K562 (cell line): Measurements from ENCODE around the gene ALKBH2. TPM values are rescaled to one million over a fixed set of nuclear protein-coding genes. Genes with fewer than 3 reads are reported as not detected.

ENCODE experiments used
- BDP1 ChIP-seq: IDR thresholded peaks from 3 replicates; pipeline ENCODE4 v1.6.1; 2011; ENCODE audit not compliant: insufficient read length, insufficient read depth
- CBX5 ChIP-seq: IDR thresholded peaks from 2 replicates; pipeline ENCODE4 v1.6.1; 2014; ENCODE audit warnings: low read depth, borderline replicate concordance
- DMBX1 ChIP-seq: fragments of 250-450 bp; sonication (Bioruptor Pico); IDR thresholded peaks from 2 replicates; pipeline ENCODE4 v1.8.0; 2022; ENCODE audit warnings: inconsistent platforms, mild to moderate bottlenecking, moderate library complexity, borderline replicate concordance
- GTF2E2 ChIP-seq: fragments of 200-800 bp; sonication (Bioruptor generic); IDR thresholded peaks from 2 replicates; pipeline ENCODE4 v1.6.1; 2016; ENCODE audit warnings: missing genetic modification characterization, missing compliant biosample characterization
- HDAC6 ChIP-seq: IDR thresholded peaks from 2 replicates; pipeline ENCODE4 v1.6.1; 2012; ENCODE audit warnings: low read depth, mild to moderate bottlenecking, control low read depth, inconsistent platforms, low read length, moderate library complexity
- OTX1 ChIP-seq: fragments of 450-650 bp; formaldehyde crosslinking; IDR thresholded peaks from 2 replicates; pipeline ENCODE4 v1.4.0; 2022; ENCODE audit warnings: mild to moderate bottlenecking
- RFX5 ChIP-seq: IDR thresholded peaks from 2 replicates; pipeline ENCODE4 v1.6.1; 2011; ENCODE audit warnings: low read depth, mild to moderate bottlenecking, improper control_type of control experiment, low read length
- ZKSCAN1 ChIP-seq: fragments of 150-350 bp; IDR thresholded peaks from 2 replicates; pipeline ENCODE4 v1.6.1; 2016; ENCODE audit warnings: low read depth, low read length
- ZNF23 ChIP-seq: fragments of 250-450 bp; sonication (Bioruptor Pico); IDR thresholded peaks from 2 replicates; pipeline ENCODE4 v1.4.0; 2020; ENCODE audit warnings: mild to moderate bottlenecking
- polyA plus RNA-seq, 8 experiments: library from polyadenylated mRNA; depleted of rRNA in 4 of 8; stranded (reverse) in 5 of 8; unstranded in 3 of 8; fragments of >200 nt; fragmentation: Nextera tagmentation in 2 of 8; fragmentation: Illumina TruSeq in 1 of 8; extraction: Ambion mirVana in 2 of 8; extraction: Trizol in 1 of 8; gene quantifications; 2 replicates each; pipeline versions ENCODE4 v1.2.1 to v1.2.3, GENCODE V29; 2011 to 2014; ENCODE audit warnings: inconsistent platforms in 1 of 8, missing spikeins in 1 of 8
- total RNA-seq, 7 experiments: library from RNA; depleted of rRNA in 6 of 7; stranded (reverse); fragments of >200 nt in 6 of 7; fragmentation: Illumina TruSeq in 2 of 7; extraction: Trizol in 2 of 7; gene quantifications; 2 replicates each; pipeline versions ENCODE4 v1.2.1 to v1.2.3, GENCODE V29; 2011 to 2021; ENCODE audit warnings: low replicate concordance in 1 of 7
- TF ChIP-seq, protein P1 (sequence below): conservative IDR thresholded peaks from 2 replicates; pipeline ENCODE4 v1.6.1; 2011; ENCODE audit warnings: low read depth, mild to moderate bottlenecking, low read length; ENCODE audit not compliant: control insufficient read depth
- TF ChIP-seq, protein P2 (sequence below): fragments of 450-650 bp; IDR thresholded peaks from 2 replicates; pipeline ENCODE4 v1.6.1; 2016; ENCODE audit warnings: low read depth, mild to moderate bottlenecking, moderate library complexity
- TF ChIP-seq, protein P3 (sequence below): fragments of 450-650 bp; formaldehyde crosslinking; IDR thresholded peaks from 2 replicates; pipeline ENCODE4 v1.4.0; 2020; ENCODE audit warnings: mild to moderate bottlenecking, mixed read lengths
- TF ChIP-seq, protein P4 (sequence below): fragments of 200-600 bp; sonication (generic); IDR thresholded peaks from one replicate; pipeline ENCODE4 v1.6.1; 2012; ENCODE audit warnings: mild to moderate bottlenecking, low read depth, low read length, inconsistent platforms

The ALKBH2 gene
- total and polyA plus RNA-seq, 9 of the 15 experiments (the other 6 are each of a cell fraction or from before 2014, with no cell fraction given) = 5.9 to 56.1 (median 41.9) TPM

DNA sequence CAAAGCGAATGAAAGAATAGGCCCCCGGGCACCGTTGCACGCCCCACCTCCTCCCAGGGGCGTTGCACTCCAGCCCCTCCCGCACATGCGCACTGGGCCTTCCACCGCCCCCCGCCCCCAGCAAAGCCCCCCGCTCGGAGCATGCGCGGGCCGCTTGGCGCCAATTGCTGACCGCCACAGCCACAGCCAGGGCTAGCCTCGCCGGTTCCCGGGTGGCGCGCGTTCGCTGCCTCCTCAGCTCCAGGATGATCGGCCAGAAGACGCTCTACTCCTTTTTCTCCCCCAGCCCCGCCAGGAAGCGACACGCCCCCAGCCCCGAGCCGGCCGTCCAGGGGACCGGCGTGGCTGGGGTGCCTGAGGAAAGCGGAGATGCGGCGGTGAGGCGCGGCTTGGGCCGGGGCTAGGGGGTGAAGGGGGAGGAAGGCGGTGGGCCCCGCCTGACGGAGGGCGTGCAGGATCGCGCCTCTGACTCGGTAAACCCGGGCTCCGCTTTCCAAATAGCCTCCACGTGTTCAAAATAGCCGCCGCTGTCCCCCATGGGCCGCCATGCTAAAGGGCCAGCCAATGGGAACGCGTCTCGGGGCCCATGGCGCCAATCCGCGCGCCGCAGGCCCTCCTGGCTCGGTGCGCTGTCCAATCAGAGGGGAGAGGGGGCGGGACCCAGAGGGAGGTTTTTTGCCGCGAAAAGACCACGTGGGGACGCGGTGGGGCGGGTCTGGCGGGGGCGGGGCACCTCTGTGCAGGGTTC lies 4.3 kb upstream of the ALKBH2 start, which contains the start of gene UNG (continued):
- TF ChIP-seq OTX1 = no peak
- TF ChIP-seq, protein P1, sequence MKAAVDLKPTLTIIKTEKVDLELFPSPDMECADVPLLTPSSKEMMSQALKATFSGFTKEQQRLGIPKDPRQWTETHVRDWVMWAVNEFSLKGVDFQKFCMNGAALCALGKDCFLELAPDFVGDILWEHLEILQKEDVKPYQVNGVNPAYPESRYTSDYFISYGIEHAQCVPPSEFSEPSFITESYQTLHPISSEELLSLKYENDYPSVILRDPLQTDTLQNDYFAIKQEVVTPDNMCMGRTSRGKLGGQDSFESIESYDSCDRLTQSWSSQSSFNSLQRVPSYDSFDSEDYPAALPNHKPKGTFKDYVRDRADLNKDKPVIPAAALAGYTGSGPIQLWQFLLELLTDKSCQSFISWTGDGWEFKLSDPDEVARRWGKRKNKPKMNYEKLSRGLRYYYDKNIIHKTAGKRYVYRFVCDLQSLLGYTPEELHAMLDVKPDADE = peak; percentile 73; the same call in 1 of the 2 replicates
- no peak for TF ChIP-seq ZNF23
- no peak for TF ChIP-seq HDAC6
- TF ChIP-seq ZKSCAN1 = no peak
- TF ChIP-seq RFX5 = no peak
- TF ChIP-seq DMBX1 (CRISPR knock-in tag) = no peak
- TF ChIP-seq, protein P2, sequence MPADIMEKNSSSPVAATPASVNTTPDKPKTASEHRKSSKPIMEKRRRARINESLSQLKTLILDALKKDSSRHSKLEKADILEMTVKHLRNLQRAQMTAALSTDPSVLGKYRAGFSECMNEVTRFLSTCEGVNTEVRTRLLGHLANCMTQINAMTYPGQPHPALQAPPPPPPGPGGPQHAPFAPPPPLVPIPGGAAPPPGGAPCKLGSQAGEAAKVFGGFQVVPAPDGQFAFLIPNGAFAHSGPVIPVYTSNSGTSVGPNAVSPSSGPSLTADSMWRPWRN = no peak
- no peak for TF ChIP-seq BDP1
- TF ChIP-seq, protein P3, sequence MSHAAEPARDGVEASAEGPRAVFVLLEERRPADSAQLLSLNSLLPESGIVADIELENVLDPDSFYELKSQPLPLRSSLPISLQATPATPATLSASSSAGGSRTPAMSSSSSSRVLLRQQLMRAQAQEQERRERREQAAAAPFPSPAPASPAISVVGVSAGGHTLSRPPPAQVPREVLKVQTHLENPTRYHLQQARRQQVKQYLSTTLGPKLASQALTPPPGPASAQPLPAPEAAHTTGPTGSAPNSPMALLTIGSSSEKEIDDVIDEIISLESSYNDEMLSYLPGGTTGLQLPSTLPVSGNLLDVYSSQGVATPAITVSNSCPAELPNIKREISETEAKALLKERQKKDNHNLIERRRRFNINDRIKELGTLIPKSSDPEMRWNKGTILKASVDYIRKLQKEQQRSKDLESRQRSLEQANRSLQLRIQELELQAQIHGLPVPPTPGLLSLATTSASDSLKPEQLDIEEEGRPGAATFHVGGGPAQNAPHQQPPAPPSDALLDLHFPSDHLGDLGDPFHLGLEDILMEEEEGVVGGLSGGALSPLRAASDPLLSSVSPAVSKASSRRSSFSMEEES (CRISPR knock-in tag) = no peak
- TF ChIP-seq GTF2E2 (tag) = no peak; the same call in 1 of the 2 replicates
- TF ChIP-seq, protein P4, sequence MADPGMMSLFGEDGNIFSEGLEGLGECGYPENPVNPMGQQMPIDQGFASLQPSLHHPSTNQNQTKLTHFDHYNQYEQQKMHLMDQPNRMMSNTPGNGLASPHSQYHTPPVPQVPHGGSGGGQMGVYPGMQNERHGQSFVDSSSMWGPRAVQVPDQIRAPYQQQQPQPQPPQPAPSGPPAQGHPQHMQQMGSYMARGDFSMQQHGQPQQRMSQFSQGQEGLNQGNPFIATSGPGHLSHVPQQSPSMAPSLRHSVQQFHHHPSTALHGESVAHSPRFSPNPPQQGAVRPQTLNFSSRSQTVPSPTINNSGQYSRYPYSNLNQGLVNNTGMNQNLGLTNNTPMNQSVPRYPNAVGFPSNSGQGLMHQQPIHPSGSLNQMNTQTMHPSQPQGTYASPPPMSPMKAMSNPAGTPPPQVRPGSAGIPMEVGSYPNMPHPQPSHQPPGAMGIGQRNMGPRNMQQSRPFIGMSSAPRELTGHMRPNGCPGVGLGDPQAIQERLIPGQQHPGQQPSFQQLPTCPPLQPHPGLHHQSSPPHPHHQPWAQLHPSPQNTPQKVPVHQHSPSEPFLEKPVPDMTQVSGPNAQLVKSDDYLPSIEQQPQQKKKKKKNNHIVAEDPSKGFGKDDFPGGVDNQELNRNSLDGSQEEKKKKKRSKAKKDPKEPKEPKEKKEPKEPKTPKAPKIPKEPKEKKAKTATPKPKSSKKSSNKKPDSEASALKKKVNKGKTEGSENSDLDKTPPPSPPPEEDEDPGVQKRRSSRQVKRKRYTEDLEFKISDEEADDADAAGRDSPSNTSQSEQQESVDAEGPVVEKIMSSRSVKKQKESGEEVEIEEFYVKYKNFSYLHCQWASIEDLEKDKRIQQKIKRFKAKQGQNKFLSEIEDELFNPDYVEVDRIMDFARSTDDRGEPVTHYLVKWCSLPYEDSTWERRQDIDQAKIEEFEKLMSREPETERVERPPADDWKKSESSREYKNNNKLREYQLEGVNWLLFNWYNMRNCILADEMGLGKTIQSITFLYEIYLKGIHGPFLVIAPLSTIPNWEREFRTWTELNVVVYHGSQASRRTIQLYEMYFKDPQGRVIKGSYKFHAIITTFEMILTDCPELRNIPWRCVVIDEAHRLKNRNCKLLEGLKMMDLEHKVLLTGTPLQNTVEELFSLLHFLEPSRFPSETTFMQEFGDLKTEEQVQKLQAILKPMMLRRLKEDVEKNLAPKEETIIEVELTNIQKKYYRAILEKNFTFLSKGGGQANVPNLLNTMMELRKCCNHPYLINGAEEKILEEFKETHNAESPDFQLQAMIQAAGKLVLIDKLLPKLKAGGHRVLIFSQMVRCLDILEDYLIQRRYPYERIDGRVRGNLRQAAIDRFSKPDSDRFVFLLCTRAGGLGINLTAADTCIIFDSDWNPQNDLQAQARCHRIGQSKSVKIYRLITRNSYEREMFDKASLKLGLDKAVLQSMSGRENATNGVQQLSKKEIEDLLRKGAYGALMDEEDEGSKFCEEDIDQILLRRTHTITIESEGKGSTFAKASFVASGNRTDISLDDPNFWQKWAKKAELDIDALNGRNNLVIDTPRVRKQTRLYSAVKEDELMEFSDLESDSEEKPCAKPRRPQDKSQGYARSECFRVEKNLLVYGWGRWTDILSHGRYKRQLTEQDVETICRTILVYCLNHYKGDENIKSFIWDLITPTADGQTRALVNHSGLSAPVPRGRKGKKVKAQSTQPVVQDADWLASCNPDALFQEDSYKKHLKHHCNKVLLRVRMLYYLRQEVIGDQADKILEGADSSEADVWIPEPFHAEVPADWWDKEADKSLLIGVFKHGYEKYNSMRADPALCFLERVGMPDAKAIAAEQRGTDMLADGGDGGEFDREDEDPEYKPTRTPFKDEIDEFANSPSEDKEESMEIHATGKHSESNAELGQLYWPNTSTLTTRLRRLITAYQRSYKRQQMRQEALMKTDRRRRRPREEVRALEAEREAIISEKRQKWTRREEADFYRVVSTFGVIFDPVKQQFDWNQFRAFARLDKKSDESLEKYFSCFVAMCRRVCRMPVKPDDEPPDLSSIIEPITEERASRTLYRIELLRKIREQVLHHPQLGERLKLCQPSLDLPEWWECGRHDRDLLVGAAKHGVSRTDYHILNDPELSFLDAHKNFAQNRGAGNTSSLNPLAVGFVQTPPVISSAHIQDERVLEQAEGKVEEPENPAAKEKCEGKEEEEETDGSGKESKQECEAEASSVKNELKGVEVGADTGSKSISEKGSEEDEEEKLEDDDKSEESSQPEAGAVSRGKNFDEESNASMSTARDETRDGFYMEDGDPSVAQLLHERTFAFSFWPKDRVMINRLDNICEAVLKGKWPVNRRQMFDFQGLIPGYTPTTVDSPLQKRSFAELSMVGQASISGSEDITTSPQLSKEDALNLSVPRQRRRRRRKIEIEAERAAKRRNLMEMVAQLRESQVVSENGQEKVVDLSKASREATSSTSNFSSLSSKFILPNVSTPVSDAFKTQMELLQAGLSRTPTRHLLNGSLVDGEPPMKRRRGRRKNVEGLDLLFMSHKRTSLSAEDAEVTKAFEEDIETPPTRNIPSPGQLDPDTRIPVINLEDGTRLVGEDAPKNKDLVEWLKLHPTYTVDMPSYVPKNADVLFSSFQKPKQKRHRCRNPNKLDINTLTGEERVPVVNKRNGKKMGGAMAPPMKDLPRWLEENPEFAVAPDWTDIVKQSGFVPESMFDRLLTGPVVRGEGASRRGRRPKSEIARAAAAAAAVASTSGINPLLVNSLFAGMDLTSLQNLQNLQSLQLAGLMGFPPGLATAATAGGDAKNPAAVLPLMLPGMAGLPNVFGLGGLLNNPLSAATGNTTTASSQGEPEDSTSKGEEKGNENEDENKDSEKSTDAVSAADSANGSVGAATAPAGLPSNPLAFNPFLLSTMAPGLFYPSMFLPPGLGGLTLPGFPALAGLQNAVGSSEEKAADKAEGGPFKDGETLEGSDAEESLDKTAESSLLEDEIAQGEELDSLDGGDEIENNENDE = no peak
- no peak for TF ChIP-seq CBX5
